Testis (tissue), 3 donors: ENCODE measurements around the gene DLX5. TPM values are rescaled to one million over a fixed set of nuclear protein-coding genes. Genes with fewer than 3 reads are reported as not detected.
A peak's percentile ranks its signal among the peaks of the same experiment; 100 is the strongest.

Experiments
- DNase-seq: peaks from one replicate; pipeline ENCODE4 v3.0.0-alpha.2; 2019
- H3K27ac ChIP-seq, 2 donors: fragments of 200-600 bp; sonication (generic); one replicate each; pipeline ENCODE4 v1.5.1; 2019
- H3K27me3 ChIP-seq: fragments of 200-600 bp; sonication (generic); one replicate; pipeline ENCODE4 v1.5.1; 2019
- H3K36me3 ChIP-seq: fragments of 200-600 bp; sonication (generic); one replicate; pipeline ENCODE4 v1.5.1; 2017; ENCODE audit warnings: low read depth; ENCODE audit errors: missing control alignments
- H3K4me1 ChIP-seq: fragments of 200-600 bp; sonication (generic); one replicate; pipeline ENCODE4 v1.5.1; 2019
- H3K4me3 ChIP-seq, 2 donors: fragments of 200-600 bp; sonication (generic); one replicate each; pipeline ENCODE4 v1.5.1; 2017 to 2019
- H3K9me3 ChIP-seq: fragments of 200-600 bp; sonication (generic); one replicate; pipeline ENCODE4 v1.5.1; 2017
- POLR2A ChIP-seq: fragments of 450-650 bp; IDR thresholded peaks from one replicate; pipeline ENCODE4 v1.6.1; 2017; ENCODE audit warnings: antibody characterized with exemption, mild to moderate bottlenecking, moderate library complexity
- WGBS, 2 donors: methylation state at CpG; one replicate each; pipeline ENCODE4 v1.1.5; 2018; 5-methylcytosine and 5-hydroxymethylcytosine counted together
- intact Hi-C: fragments of 100-400 bp; cut with DNase I; formaldehyde crosslinking; loops from one replicate; pipeline ENCODE4 v1.15.1; 2023; ENCODE audit warnings: low total_unique reads
- polyA plus RNA-seq: library from polyadenylated mRNA; stranded (reverse); fragments of 350-450 nt; fragmentation: Illumina TruSeq; extraction: RNeasy Lipid Tissue Mini Kit (QIAGEN cat#74804); gene quantifications from one replicate; pipeline ENCODE4 v1.2.3, GENCODE V29; 2014; ENCODE audit warnings: low read depth, low replicate concordance; ENCODE audit not compliant: insufficient read depth
- total RNA-seq, 2 donors: library from RNA; depleted of rRNA; stranded (reverse); fragments of >200 nt; gene quantifications; one replicate each; pipeline ENCODE4 v1.2.3, GENCODE V29; 2016
- TF ChIP-seq, protein P1 (sequence below), 3 experiments: fragments of 450-650 bp in 2 of 3; fragments of 200-600 bp in 1 of 3; sonication (generic) in 1 of 3; IDR thresholded peaks; one replicate each; pipeline ENCODE4 v1.5.1; 2016 to 2019; ENCODE audit warnings: antibody characterized with exemption in 3 of 3, mild to moderate bottlenecking in 2 of 3, moderate library complexity in 1 of 3

DLX5 gene
- total and polyA plus RNA-seq, 3 donors from 2014 or later: 1.3 to 2.6 (median 2.3) TPM

DNA sequence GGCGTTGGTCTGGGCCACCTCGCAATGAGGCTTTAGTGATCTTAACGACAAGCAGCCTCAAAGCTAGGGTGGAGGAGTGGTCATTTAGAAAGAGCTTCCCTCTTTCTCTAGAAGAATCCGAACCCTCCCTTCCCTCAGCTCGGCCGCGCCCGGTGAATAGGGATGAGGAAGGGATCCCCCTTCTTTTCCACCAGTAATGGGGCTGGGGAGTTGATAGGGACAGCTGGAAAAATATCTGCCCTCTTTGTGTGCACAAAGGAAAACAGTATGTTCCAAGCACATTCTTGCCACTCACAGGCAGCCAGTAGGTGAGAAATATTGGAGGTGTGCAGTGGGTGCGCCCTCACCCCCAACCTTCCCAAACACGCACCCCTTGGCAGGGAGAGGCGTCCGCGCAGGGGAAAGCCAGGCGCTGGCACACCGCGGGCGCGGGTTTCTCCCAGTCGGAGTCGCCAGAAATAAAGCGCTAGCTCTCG is 6.5 kb downstream of the DLX5 start:
- Histone ChIP-seq H3K4me1 (peaks cover 9% of the 10 kb centered on the region), H3K27ac (no peak overlapping the region), H3K9me3 (no peaks in the 10 kb centered on the region), H3K36me3 (no peaks in the 10 kb centered on the region), H3K27me3 (no peaks in the 10 kb centered on the region), H3K4me3 (peak overlapping the region in 1 of 2 donors; percentile 1)
- intact Hi-C loops: no loop called here
- no peak for DNase-seq
- 5 to 9% methylated on average over 22 of the region's 22 CpGs for WGBS, 2 donors
- TF ChIP-seq, protein P1, sequence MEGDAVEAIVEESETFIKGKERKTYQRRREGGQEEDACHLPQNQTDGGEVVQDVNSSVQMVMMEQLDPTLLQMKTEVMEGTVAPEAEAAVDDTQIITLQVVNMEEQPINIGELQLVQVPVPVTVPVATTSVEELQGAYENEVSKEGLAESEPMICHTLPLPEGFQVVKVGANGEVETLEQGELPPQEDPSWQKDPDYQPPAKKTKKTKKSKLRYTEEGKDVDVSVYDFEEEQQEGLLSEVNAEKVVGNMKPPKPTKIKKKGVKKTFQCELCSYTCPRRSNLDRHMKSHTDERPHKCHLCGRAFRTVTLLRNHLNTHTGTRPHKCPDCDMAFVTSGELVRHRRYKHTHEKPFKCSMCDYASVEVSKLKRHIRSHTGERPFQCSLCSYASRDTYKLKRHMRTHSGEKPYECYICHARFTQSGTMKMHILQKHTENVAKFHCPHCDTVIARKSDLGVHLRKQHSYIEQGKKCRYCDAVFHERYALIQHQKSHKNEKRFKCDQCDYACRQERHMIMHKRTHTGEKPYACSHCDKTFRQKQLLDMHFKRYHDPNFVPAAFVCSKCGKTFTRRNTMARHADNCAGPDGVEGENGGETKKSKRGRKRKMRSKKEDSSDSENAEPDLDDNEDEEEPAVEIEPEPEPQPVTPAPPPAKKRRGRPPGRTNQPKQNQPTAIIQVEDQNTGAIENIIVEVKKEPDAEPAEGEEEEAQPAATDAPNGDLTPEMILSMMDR (IDR thresholded peaks at IDR 0.05): no peak
- no peak for TF ChIP-seq POLR2A

DNA sequence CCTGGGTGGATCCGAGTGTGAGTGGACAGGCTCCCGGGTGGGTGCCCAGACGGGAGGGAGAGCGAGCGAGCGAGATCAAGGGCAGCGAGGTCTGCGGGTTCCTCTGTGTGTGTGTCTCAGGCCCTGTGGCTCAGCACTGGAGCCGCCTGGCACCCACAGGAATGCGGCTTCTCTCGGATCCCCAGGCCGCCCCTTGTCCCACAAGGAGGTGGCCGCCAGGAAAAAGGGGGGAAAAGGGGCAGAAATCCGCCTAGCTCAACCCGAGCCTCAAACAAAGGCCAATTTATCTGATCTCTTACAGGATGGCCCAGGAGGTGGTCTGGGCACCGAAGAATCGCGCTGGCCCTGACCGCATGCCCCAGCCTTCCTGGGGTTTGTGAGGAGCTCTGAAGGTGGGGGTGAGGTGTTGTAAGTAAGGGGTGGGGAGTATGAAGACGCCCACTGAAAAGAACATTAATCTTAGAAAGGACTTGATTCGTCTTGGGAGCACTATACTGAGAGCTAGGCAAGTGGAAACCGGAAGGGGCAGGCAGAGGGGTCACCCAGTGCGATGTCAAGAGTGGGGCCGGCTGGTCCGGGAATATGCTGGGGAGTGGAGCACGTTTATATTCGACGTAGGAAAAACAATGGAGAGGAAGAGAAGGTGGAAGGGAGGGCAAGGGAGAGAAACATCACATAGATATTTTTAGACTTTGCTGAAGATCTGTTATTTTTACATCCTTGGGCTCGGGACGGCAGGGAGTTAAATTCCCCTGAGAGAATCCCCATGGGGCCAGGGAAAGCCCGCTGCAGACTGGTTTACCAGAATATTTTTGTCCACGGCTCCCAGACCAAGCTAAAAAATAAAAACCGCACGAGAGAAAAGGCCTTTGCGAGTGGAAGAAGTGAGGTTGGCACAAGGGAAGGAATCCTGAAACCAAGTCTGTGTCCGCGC is 7.2 kb downstream of the DLX5 start:
- Histone ChIP-seq H3K36me3 (no peaks in the 10 kb centered on the region), H3K4me1 (peaks cover 9% of the 10 kb centered on the region), H3K27me3 (no peaks in the 10 kb centered on the region), H3K9me3 (no peaks in the 10 kb centered on the region), H3K27ac (no peak overlapping the region), H3K4me3 (peak overlapping the region in 1 of 2 donors; percentile 32)
- TF ChIP-seq, protein P1 (IDR thresholded peaks at IDR 0.05): no peak
- TF ChIP-seq POLR2A: no peak
- DNase-seq: no peak
- 5 to 7% methylated on average over 26 to 37 of the region's 37 CpGs for WGBS, 2 donors
- intact Hi-C loops: no loop called here

DNA sequence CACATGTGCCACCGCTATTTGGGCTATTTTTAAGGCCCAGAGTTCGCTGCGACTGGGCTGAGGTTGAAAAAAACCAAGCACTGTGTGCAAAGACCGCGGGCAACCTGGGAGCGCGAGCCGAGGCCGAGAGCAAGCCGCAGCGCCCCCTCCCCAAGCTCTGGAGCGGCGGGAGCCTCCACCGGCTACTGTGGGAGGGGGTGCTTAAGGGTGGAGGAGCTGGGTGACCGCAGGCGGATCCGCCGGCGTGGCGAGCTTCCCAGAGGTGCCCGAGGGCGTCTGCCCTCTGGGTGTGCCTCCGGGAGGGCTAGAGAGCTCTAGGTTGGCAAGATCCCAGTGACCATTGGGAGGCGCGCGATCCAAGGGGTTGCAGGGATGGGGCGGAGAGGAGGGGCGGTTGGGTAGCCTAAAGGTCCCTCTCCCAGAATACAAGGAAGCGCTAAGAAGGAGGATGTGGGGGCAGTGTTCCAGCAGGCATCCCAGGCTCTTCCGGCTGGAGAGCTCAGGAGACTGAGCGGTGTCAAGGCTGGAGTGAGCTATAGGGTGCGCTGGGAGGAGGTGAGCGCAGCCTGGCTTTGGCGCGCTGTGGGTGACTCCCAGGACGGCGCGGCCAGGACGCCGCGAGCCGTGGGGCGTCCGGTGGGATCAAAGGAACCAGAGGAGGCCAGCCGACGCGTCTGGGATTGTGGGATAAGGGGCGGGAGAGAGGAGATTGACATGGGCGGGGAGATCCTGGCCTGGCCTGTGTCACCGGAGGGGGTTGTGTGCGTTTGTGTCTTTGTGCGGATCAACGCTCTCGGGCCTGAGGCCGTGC is 8.0 kb downstream of the DLX5 start:
- no peak for TF ChIP-seq POLR2A
- TF ChIP-seq, protein P1 (IDR thresholded peaks at IDR 0.05): no peak
- WGBS, 2 donors: 5 to 6% methylated on average over 46 to 54 of the region's 55 CpGs
- H3K9me3 ChIP-seq: no peaks in the 10 kb centered on the region
- H3K27me3 ChIP-seq: no peaks in the 10 kb centered on the region
- H3K36me3 ChIP-seq: no peaks in the 10 kb centered on the region
- intact Hi-C loops: no loop called here
- DNase-seq: no peak
- peak overlapping the region in 1 of 2 donors; percentile 32 for H3K4me3 ChIP-seq
- no peak overlapping the region for H3K27ac ChIP-seq
- peaks cover 9% of the 10 kb centered on the region for H3K4me1 ChIP-seq

DNA sequence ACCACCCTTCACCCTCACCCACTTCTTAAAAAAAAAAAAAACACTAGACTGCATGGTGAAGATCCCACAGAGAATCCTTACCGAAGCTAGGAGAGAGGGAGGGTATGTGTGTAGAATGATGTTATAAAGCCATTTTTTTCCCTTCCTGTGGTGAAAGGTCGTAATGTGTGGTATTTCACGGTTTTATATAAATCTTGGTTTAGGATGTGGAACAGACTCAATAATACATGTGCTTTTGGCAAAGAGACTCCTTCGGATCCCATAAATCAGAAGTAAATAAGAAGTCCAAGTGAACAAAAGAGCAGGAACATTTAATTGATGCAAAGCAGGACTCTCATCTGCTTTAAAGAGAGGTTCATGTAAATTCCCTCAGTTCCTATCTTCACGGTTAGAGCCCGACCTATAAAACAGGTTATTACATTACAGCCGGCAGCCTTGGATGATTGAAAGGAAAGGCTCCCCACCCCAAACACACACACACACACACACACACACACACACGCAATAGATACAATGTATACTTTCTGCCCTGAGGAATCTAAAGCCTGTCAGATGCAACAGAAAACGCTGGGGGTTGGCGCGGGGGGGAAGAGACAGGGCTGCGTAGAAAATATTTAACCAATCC is 8.8 kb downstream of the DLX5 start:
- Histone ChIP-seq H3K4me1 (peaks cover 9% of the 10 kb centered on the region), H3K27ac (no peak overlapping the region), H3K36me3 (no peaks in the 10 kb centered on the region), H3K27me3 (no peaks in the 10 kb centered on the region), H3K9me3 (no peaks in the 10 kb centered on the region), H3K4me3 (peak overlapping the region in 1 of 2 donors; percentile 32)
- DNase-seq: no peak
- TF ChIP-seq POLR2A: no peak
- TF ChIP-seq, protein P1 (IDR thresholded peaks at IDR 0.05): no peak
- intact Hi-C loops: no loop called here
- WGBS, 2 donors: 5 to 10% methylated on average over 12 of the region's 12 CpGs
